ENCODE results near the gene CSNK1E.
"Not testable (repeated sequence)": the region's sequence is repeated elsewhere in the genome, so short reads cannot be mapped to it uniquely, and the experiment has no call there.

CSNK1E gene

DNA sequence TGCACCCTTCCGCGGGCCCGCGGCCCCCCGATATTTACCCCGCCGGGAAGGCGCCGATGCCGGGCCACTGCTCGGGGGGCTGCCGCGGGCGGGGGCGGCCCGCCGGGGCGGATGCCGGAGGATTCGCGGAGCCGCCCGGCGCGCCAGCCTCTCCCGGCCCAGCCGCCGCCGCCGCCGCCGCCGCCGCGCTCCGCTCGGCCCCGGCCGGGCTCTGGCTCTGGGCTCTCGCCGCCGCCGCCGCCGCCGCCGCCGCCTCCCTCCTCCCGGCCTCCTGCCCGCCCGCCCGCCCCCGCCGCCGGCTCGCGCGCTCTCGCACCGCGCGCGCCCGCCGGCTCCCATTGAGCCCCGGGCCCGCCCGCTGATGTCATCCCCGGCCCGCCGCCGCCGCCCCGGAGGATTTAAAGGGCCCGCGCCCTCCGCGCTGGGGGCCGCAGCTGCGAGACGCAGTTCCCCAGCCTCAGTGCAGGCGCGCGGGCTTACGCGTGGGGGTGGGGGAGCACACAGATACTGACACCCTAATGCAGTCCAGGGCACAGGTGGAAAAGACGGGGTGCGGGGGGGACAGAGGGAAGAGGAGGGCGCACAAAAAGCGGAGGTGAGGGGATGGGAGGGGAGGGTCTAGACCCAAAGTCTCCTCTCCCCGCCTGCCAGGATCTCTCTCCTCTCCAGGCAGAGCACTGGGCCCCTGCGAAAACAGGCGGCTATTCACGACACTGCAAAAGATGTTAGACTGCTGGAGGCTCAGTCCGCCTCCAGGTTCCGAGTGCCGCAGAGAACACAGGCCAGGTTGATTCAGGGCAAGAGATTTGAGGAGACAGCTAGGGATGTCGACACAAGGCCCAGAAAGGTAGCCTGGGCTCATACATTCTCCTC, at the start of gene CSNK1E:
Gene CSNK1E, minus strand, starts transcription at position 312 of the 873 bp plus-strand sequence. CDS start 3,276 bp downstream, outside the sequence.
- DNase-seq (ENCODE audit: low read depth in 2 of 3, low spot score in 1 of 3): peak in 2 of 3 donors; percentile 52 to 69

- not testable (repeated sequence) for DNase-seq (ENCODE audit: low read depth in 2 of 3, low spot score in 1 of 3)
These were observed 48.6 kb upstream of the CSNK1E start for GRCh38 chr22:38365829-38366228.

DNA sequence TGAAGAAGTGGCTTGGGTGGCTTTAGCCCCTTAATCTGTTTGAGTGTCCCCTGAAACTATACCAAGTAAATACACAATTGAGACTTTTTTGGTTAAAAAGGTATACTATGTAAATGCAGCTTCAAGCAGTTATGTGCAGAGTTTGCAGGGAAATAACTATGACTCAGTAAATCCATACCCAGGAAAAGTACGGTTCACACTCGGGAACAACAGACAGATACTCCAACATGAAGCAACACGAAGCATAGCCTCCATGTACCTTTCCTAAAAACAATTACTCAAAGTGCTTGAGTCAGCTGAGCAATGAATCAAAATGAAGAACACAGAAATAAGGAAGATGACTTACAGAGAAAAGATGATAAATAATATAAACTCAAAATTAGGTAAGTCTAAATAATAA, 47.9 kb upstream of the CSNK1E start:
- DNase-seq (ENCODE audit: low read depth in 2 of 3, low spot score in 1 of 3): not testable (repeated sequence)

DNA sequence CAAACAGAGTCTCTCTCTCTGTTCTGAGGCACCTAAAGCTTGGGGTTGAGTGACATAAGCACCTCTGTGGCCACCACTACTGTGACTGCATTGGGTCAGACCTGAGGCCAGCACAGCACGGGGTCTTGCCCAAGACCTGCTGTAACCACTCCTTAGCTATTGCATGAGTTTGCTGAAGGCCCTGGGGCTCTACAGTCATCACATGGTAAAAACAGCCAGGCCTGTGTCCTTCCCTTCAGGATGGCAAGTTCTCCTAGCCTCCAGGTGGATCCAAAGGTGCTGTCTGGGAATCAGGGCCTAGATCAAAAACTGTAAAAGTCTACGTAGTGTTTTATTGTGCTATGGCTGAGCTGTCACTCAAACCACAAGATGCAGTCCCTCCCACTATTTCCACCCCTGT, 43.3 kb upstream of the CSNK1E start:
- not testable (repeated sequence) for DNase-seq (ENCODE audit: low read depth in 2 of 3, low spot score in 1 of 3)

- not testable (repeated sequence) for DNase-seq (ENCODE audit: low read depth in 2 of 3, low spot score in 1 of 3)
These were observed 42.6 kb upstream of the CSNK1E start for GRCh38 chr22:38359817-38360216.

- not testable (repeated sequence) for DNase-seq (ENCODE audit: low read depth in 2 of 3, low spot score in 1 of 3)
These were observed 40.7 kb upstream of the CSNK1E start for GRCh38 chr22:38357971-38358370.

DNA sequence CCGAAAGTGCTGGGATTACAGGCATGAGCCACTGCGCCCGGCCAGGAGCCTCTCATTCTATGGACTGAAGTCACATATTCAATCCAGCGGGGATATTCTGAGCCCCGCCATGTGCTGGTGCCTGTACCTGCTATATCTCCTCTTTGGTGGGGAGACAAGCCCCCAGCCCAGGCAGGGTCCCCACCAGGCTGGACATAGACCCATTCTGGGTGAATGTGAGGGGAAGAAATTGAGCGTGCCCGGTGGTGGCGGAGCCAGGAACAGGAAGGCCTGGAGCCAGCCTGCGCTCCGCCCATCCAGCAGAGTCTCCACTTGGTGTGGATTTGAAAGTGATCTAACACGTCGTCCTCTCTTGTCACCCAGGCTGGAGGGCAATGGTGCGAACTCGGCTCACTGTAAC, 38.0 kb upstream of the CSNK1E start:
- DNase-seq (ENCODE audit: low read depth in 2 of 3, low spot score in 1 of 3): no peak

GRCh38 chr22:38353701-38354100, 36.5 kb upstream of the CSNK1E start:
- no peak for DNase-seq (ENCODE audit: low read depth in 2 of 3, low spot score in 1 of 3)

GRCh38 chr22:38353142-38353629, 36.0 kb upstream of the CSNK1E start:
- peak; percentile 33 to 71 (median 50) for DNase-seq (ENCODE audit: low read depth in 2 of 3, low spot score in 1 of 3)

GRCh38 chr22:38352436-38352835, 35.2 kb upstream of the CSNK1E start:
- no peak for DNase-seq (ENCODE audit: low read depth in 2 of 3, low spot score in 1 of 3)

DNA sequence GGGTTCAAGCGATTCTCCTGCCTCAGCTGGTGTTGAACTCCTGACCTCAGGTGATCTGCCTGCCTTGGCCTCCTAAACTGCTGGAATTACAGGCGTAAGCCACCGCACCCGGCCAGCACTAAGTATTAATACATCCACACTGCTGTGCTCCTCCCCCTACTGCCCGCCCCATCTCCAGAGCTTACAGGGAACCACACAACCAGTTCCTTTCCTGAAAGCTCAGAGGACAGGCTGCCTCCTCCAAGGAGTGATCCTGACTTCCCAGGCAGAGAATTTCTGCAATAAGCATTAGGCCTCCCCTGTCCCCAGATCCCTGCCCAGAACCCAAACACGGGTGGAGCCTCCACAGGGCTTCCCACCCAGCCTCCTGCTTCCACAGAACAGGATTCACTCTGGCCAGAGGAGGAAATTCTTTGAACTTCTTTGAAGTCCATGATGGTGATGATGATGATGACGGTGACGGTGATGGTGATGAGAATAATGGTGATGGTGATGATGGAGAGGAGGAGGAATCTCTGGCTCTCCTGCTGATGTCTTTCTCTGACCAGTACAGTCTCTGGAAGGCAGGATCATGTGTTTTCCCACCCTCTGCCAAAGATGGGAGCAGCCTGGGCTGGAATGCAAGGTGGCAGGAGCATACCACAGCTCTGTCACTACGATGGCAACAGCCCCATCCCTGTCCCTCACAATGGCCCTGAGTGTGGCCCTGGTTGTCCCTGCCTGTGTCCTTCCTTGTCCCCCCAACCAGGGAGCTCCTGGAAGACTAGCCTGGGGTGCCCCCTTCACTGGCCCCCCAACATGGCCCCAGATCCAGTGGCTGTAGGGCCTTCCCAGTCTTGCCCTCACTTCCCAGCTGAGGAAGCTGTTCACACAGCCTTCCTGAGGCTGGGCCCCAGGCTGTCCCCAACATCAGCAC, 33.5 kb upstream of the CSNK1E start:
- no peak for DNase-seq (ENCODE audit: low read depth in 2 of 3, low spot score in 1 of 3)

DNA sequence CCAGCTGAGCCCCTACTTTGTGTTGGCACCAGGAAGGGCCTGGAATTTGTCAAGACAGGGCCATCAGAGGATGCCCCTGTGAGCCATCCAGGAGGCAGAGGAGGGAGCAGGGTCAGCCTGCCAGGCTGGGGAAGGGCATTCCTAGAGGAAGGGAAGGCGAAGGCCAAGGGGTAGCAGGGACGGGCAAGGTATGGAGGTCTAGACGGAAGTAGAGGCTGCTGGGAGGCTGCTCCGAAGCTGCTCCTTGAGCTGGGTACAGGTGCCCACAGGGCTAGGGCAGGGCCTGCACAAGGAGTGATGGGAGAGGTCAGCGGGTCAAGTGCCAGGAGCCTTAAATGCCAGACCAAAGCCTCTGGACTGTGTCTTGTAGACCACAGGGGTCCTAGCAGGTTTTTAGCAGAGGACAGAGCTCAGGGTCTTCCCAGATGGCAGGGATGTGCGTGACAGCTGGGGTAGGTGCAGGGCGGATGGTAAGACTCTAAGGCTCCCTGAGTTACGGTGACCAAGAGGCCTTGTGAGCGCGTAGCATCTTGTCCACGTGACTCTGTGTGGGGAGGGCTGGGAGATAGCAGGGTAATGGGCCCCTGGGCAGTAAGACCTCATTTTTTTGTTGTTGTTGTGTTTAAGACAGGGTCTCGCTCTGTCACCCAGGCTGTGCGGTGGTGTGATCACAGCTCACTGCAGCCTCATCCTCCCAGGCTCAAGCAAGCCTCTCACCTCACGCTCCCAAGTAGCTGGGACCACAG, 31.7 kb upstream of the CSNK1E start:
- no peak for DNase-seq (ENCODE audit: low read depth in 2 of 3, low spot score in 1 of 3)

DNA sequence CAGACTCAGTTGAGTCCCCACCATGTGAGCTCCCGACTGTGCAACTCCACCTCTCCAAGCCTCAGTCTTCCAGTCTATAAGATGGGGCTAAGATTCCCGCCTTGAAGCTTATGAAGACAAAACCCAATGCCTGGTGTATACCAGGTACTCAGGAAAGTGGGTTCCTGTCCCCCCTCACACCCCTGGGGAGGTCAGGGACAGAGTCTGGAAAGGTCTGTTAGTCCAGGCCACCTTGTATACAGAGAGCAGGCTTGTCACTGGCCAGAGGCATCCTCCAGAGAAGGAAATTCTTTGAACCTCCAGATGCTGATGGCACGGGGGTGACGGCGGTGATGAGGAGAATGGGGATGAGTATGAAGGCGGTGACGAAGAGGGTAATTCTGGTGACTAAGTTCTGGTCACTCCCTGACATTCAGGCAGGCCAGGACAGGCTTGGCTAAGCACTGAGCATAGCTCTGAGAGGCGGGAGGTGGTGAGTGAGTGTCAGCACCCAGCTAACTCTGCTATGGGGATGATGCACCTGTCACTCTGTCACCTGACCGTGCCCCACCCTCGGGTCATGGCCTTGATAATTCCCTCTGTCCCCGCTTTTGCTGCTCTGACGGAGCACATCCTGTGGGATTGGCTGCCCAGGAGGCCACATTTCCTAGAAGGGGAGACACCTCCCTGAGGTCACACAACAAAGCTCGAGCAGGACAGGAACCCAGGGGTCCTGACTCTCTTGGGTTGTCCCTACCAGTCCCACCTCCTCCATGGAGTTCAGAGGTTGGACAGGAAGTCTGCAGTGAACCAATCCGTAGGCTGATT, 30.9 kb upstream of the CSNK1E start:
- no peak for DNase-seq (ENCODE audit: low read depth in 2 of 3, low spot score in 1 of 3)

DNA sequence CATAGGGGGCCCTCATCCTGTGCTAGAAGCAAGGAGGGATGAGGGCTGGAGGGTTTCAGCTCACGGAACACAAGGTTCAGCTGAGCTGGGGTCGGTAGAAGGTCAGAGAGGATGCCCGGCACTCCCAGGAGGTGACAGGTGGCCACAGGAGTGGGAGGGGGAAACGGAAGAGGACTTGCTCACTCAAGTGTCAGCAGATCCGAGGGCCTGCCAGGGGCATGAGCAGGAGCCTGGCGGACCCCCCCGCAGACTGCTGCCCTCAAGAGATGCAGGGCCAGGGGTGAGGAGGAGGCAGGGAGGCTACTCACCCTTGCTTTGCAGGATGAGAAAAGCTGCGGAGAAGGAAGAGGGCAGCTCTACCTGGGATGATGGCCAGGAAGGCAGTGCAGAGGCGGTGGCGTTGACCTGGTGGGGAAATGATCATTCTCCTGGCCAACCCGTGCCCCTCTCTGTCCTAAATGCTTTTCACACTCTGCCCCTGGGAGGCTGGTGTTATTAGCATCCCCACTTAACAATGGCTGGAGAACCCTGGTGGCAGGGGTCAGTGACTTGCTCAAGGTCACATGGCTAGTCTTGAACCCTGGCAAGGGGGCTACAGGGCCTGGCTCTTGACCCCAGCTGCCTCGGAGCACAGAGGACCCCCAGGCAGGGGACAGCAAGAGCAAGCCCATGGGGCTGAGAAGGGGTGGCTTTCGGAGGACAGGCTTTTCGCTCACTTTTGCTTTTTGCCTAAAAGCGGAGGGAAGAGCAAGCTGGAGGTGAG, 30.1 kb upstream of the CSNK1E start:
- DNase-seq (ENCODE audit: low read depth in 2 of 3, low spot score in 1 of 3): no peak

GRCh38 chr22:38346506-38346905, 29.3 kb upstream of the CSNK1E start:
- DNase-seq (ENCODE audit: low read depth in 2 of 3, low spot score in 1 of 3): no peak

DNA sequence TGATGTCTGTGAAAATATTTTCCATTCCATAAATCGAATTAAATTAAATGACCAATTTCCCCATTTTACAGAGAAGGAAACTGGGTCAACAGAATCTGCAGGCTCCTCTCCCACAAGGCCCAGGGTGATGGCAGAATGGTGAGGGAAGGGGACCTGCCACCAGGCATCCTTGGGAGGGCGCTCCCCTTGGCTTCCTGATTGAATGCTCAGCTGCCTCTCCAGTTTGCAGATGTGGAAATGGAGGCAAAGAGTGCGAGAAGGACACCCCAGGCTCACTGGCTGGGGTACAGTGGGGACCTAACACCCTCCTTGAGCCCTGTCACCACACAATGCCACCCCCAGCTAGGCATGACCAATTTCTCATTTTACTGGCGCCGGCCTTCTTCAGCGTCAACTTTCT, 28.5 kb upstream of the CSNK1E start:
- no peak for DNase-seq (ENCODE audit: low read depth in 2 of 3, low spot score in 1 of 3)

GRCh38 chr22:38339893-38340292, 22.7 kb upstream of the CSNK1E start:
- DNase-seq (ENCODE audit: low read depth in 2 of 3, low spot score in 1 of 3): not testable (repeated sequence)

DNA sequence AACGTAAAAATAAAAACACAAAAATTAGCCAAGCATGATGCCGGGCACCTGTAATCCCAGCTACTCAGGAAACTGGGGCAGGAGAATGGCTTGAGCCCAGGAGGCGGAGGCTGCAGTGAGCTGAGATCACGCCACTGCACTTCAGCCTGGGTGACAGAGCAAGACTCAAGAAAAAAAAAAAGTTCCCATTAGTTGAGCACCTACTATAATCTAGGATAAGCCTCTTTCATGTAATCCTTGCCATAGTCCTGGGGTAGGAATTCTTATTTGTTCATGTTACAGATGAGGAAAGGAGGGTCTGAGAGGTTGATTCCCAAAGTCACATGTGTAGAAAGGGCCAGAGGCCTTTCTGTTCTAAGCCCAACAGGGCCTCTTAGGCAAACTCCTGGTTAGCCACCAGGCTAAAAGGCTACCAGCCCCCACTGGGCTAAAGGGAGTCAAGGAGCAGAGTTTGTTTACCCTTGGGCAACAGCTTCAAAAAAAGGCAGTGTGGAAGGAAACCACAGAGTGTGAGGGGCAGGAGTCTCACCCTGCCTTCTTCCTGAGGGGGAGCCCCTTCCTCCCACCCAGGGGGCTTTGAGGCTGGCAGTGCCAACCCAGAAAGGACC, 21.6 kb upstream of the CSNK1E start:
- DNase-seq (ENCODE audit: low read depth in 2 of 3, low spot score in 1 of 3): no peak

- DNase-seq (ENCODE audit: low read depth in 2 of 3, low spot score in 1 of 3): no peak
These were observed 19.5 kb upstream of the CSNK1E start for GRCh38 chr22:38336699-38337098.

Measured in stimulated activated CD4-positive, alpha-beta T cell treated with anti-CD3 and anti-CD28 coated beads, Interleukin-12 subunit alpha, Interleukin-12 subunit beta, amount 100 ng/mL, for 48 hours (primary cell).